Middle frontal gyrus (tissue), 1 donor: ENCODE measurements around the gene RHBDL1.

ENCODE experiments used
- DNase-seq: peaks from one replicate; pipeline ENCODE4 v3.0.0-alpha.2; 2015; ENCODE audit warnings: low spot score; ENCODE audit errors: extremely low spot score

RHBDL1 gene

DNA sequence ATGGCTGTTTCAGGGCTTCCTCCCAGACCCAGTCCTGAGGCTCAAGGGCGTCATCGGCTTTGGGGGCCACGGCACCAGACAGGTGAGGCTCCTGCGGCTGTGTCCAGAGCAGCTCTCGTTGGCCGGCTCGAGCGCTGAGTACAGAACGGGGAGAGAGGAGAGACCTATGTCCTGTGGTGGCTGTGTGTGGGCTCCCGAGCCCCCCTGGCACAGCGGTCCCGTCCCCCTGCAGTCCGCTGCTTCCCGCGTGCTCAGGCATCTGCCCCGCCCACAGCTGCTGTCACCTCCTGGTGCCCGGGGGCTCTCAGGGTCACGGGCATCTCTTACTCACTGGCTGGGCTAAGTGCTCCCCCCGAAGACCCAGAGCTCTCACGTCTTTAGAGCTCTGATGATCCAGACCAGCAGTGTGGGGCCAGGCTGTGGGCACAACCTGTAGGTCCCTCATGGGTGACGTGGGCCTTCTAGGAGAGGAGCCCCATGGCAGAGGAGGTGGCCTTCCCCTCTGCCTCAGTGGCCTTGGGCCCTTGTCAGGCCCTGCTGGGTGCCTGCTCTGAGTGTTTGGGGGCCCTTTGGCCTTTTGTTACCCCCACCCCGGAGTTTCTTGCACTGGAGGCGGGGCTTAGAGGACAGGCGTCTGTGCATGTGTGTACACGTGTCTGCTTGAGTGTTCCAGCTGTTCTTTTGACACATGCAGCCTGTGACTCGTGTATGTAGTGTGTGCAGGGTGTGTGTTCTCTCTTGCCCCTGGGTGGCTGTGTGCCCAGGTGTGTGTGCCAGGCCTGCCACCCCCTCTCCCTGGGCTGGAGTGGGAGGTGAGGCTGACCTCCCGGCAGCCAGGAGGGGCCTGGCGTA lies 22.8 kb upstream of the RHBDL1 start:
- no peak for DNase-seq

DNA sequence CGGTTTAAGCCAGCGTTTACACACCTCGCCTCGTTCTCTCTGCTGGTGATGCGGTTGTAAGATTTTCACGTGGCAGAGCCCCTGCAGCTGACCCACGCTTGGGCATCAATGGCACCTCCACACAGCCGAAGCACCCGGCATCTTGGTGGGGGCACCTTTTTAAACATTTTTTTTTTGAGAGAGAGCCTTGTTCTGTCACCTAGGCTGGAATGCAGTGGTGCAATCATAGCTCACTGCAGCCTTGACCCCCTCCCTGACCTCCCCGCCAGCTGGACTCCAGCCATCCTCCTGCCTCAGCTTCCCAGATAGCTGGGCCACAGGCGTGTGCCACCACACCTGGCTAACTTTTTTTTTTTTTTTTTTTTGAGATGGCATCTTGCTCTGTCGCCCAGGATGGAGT lies 21.4 kb upstream of the RHBDL1 start:
- DNase-seq, result no peak

DNA sequence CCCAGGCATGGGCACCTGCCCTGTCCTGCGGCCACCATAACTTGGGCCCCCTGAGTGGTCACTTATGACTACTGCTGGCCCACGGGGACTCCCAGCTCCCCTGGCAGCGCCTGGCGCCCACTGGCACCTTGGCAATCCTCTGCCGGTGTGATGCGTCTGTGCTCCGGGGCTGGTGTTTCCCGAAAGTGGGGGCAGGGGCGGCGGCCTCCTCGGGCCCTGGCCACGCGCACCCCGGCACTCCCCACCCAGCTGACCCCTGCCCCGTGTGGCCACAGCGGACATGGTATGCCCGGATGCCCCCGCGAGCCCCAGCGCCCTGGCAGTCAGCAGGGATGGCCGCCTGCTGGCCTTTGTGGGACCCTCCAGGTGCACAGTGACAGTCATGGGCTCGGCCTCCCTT lies 18.0 kb upstream of the RHBDL1 start:
- DNase-seq, result no peak

DNA sequence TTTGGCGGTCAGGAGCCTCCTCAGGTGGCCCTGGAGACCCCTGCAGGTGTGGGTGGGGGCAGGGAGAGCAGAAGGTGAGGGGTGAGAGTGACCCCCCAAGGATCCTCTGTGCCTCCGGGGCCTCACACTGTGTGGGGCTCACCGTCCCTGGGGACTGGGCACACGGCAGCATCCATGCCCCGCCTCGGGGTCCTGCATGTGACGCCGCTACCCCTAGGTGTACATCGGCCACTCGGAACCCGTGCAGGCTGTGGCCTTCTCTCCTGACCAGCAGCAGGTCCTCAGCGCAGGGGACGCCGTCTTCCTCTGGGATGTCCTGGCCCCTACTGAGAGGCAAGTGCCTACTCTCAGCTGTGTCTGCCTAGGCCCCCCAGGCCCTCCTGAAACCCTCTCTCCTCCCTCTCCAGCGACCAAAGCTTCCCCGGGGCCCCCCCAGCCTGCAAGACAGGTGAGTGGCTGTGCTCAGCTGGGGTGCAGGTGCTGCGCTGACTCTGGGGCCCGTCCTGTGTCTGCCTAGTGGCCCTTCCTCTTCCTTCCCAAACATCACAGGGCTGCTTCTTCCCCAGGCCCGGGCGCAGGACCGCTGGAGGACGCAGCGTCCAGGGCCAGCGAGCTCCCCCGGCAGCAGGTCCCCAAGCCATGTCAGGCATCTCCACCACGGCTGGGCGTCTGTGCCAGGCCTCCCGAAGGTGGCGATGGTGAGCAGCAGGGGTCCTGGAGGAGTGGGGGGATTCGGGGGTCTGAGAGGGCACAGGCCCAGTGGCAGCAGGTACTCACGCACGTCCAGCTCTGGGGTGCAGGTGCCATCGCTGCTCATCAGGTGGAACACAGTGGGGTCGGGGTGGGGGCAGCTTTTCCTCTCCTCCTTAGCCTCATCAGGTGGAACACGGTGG lies 16.5 kb upstream of the RHBDL1 start:
- no peak for DNase-seq

DNA sequence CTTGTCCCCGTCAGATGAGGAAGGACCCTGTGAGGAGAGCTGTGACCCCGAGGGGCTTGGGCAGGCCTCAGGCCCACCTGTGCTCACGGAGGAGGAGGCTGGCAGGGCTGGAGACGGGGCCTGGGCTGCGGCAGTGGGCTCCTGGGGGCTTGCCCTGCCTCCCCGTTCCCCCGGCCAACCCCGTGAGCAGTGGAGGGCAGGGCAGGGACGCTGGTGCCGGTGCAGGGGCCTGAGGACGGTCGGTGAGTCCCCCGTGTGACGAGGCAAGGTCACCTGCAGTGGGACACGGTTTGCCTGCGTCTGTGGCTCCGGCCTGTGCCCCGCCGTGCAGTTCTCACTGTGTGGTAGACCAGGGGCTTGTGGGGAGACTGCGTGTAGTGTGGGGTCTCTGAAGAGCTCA lies 15.9 kb upstream of the RHBDL1 start:
- no peak for DNase-seq

DNA sequence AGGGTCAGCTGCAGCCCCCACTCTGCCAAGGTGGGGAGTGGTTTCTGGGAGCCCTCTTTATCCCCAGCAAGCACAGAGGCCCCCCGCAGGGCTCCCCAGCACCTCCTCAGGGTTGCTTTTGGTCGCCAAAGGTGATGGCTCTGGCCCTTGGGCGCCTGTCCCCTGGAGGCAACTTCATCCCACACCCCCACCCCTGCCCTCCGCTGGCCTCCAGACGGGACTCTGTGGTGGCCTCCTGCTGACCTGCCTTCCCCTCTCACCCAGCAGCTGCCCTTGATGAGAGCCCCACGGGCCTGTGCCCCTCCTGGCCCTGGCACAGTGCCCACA lies 15.4 kb upstream of the RHBDL1 start:
- no peak for DNase-seq

DNA sequence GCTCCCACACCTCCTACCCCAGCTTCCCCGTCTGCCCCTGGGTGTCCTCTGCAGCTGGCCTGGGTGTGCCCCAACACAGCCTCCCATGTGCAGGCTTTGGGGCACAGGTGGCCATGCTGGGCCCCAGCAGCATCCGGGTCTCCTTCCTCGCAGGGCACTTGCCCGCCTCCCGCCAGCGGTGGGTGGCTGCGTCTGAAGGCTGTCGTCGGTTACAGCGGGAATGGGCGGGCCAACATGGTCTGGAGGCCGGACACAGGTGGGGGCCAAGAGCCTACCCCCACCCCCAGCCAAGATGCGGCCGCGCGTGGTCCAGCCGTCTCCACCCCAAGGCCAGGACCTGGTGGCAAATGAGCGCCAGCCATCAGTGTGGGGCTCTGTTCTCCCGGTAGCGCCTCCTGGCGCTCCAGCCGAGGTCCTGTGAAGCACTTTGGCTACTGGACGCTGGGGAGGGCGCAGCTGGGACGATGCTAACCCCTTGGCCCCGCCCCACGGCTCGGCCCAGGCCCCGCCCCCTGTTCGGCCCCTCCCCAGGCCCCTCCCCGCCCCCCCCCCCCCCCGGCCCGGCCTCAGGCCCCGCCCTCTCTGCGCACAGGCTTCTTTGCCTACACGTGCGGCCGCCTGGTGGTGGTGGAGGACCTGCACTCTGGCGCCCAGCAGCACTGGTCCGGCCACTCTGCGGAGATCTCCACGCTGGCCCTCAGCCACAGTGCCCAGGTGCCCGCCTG lies 14.8 kb upstream of the RHBDL1 start:
- DNase-seq, result peak; percentile 44

DNA sequence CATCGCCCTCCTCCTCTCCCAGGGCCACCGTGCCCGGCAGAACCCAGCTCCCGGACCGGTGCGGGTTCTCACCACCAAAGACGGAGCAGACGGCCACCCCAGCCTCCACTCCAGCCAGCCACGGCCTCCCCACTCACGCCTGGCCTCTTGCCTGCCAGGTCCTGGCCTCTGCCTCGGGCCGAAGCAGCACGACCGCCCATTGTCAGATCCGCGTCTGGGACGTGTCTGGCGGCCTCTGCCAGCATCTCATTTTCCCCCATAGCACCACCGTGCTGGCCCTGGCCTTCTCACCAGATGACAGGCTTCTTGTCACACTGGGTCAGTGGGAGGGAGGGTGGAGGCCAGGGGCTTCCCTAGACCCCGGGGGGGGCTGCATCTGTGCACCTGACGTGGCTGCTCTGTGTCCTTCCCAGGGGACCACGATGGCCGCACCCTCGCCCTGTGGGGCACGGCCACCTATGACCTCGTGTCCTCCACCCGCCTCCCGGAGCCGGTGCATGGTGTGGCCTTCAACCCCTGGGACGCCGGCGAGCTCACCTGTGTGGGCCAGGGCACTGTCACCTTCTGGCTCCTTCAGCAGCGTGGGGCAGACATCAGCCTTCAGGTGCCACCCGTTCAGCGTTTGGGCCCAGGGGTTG lies 14.2 kb upstream of the RHBDL1 start:
- DNase-seq, result no peak

DNA sequence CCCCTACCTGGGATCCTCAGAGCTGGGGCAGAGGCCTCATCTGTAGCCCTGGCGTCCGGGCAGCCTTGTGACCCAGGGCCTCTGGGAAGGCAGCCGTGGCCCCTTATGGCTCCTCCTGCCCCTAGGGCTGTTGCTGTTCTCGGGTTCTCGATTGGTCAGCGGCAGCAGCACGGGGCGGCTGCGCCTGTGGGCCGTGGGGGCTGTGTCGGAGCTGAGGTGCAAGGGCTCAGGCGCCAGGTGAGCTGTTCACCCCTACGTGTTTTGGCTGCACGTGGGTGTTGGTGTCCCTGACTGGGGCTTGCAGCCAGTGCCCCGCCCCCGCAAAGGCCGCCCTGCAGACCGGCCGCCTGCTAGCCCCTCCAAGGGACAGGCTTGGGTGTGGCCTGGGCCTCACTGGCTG lies 13.4 kb upstream of the RHBDL1 start:
- no peak for DNase-seq

DNA sequence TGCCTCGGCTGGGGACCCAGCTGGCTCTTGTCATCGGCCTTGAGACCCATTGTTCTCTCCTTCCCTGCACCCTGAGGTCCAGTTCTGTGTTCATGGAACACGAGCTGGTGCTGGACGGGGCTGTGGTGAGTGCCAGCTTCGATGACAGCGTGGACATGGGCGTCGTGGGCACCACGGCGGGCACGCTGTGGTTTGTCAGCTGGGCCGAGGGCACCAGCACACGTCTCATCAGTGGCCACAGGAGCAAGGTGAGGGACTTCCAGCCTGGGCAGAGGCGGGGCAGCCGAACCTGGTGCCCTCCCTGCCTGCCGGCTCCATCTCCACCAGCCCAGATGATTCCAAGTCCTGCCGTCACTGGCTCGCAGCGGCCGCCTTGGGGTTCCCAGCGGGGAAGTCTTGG lies 12.9 kb upstream of the RHBDL1 start:
- no peak for DNase-seq

DNA sequence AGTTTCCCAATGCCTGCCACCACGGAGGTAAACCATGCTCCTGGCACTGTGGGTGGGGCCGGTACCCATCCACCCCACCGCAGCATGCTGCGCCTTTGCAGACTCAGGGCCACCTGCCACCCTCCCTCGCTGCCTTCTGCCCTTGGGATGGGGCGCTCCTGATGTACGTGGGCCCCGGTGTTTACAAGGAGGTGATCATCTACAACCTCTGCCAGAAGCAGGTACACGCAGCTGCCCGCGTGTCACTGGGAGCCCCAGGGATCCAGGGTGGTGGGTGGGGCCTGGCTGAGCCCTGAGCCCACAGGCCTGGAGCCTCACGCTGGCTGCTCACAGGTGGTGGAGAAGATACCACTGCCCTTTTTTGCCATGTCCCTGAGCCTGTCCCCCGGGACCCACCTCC lies 8.9 kb upstream of the RHBDL1 start:
- DNase-seq, result no peak

DNA sequence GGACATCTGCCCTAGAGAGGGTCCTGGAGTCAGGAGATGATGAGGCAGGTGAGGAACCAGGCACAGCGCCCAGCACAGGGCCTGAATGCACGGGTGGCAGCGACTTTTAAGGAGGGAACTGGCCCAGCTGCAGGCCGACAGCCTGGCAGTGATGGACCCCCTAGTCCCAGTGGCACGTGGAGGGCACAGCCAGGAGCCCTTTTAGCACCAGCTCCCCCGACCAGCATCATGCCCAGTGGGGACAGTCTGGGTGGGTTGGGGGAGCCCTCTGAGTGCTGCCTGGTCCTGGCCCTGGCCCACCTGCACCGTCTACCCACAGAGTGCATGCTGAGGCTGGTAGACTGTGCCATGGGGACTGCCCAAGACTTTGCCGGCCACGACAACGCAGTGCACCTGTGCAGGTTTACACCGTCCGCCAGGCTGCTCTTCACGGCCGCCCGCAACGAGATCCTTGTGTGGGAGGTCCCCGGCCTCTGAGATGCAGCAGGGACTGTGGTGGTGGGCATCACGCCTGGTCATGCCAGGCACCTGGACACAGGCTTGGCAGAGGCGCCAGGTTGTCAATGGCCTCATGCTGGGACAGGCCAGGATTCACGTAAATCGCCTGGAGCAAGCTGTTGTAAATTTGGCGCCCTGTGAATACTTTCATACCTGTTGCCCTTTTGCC lies 8.2 kb upstream of the RHBDL1 start:
- DNase-seq, result no peak

DNA sequence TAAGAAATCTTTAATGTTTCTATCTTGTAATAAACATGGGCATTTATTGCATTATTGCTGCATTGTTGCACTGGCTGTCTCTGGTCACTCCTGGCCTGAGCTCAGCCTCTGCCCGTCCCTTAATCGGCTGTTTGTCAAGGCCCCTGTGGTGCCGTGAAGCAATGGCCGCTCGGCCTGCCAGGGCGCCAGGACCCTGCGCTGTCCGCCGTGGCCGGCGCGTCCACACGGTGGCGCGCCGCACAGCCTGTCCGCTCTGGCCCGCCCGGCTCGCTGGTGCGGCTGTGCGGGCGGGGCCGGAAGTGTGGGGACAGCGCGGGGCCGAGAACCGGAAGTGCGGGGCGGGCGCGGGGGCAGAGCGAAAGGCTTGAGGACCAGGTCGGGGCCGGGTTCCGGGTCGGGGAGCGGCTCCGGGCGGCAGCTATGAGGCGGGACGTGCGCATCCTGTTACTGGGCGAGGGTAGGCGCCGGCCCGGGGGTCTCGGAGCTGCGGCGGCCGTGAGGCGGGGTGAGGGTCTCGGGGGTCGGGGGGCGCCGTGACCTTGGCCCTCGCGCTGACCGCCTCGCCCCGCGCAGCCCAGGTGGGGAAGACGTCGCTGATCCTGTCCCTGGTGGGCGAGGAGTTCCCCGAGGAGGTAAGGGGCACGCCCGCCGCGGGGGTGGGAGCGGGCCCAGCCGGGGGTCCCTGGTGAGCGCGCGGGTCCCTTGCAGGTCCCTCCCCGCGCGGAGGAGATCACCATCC lies 7.5 kb upstream of the RHBDL1 start, which contains the start of gene RHOT2:
TSS of gene RHOT2 (plus strand) at position 353 of the 739 bp plus-strand sequence. CDS start at position 421, 68 bp downstream.
- DNase-seq, result peak; percentile 90

DNA sequence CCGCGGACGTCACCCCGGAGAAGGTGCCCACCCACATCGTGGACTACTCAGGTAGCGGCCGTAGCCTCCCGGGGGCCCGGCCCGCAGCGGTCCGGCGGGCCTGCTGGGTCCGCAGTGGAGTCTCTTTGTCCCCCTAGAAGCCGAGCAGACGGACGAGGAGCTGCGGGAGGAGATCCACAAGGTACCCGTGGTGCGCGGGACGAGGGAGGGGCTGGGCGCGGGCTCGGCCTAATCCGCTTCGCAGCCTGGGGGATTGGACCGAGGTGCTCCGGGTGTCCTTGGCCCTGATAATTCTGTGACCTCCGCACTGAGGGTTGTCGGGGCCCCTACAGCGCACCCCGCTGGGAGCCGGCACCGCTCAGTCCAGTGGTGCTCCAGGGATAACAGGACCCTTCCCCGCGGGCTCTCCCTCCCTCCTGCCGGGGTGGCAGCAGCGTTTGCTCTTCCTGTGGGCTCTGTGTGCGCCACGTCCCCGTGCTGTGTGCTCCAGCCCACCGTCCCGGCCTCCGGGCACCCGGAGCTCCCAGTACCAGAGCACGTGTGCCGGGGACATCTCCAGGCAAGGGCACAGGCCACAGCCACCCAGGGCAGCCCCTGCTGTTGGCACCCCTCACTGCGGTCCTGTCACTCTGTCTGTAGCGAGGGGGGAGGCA lies 6.8 kb upstream of the RHBDL1 start:
- no peak for DNase-seq

DNA sequence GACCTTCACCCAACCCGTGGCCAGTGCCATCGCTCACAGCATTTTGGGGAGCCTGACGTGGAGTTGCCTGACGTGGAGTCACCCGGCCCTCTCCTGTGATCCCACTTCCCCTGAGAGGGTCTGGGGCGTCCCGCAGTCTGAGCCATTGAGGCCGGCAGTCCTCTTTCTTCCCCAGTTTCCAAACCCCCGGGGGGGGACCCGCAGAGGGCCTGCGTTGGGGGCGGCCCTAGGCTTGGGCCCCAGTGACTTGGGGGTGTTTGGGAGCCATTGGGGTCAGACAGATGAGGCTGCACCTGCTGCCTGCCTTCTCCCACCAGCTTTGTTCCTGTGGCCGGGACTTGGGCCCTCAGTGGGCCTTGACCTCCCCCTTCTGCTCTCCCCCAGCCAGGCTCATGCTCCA lies 5.8 kb upstream of the RHBDL1 start:
- DNase-seq, result no peak

DNA sequence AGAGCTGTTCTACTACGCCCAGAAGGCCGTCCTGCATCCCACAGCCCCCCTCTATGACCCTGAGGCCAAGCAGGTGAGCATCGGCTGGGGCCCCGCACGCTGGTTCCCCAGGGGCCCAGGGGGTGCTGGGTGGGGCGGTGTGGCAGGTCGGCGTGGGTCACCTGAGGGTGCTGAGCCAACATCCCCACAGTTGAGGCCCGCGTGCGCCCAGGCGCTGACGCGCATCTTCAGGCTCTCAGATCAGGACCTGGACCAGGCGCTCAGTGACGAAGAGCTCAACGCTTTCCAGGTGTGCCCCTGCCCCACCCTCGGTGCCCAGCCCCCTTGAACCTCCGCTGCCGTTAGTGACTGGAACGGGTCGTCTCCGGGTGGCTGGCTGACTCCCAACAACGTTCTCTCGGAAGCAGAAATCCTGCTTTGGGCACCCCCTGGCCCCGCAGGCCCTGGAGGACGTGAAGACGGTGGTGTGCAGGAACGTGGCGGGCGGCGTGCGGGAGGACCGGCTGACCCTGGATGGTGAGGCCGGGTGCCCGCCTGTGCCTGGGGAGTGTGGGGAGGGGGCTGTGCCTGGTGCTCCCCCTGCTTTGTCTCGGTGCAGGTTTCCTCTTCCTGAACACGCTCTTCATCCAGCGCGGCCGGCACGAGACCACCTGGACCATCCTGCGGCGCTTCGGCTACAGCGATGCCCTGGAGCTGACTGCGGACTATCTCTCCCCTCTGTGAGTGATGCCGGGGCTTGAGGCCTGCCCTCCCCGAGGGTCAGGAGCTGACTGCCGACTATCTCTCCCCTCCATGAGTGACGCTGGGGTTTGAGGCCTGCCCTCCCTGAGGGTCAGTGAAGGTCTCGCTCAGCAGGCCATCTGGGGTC lies 4.8 kb upstream of the RHBDL1 start:
- DNase-seq, result no peak

DNA sequence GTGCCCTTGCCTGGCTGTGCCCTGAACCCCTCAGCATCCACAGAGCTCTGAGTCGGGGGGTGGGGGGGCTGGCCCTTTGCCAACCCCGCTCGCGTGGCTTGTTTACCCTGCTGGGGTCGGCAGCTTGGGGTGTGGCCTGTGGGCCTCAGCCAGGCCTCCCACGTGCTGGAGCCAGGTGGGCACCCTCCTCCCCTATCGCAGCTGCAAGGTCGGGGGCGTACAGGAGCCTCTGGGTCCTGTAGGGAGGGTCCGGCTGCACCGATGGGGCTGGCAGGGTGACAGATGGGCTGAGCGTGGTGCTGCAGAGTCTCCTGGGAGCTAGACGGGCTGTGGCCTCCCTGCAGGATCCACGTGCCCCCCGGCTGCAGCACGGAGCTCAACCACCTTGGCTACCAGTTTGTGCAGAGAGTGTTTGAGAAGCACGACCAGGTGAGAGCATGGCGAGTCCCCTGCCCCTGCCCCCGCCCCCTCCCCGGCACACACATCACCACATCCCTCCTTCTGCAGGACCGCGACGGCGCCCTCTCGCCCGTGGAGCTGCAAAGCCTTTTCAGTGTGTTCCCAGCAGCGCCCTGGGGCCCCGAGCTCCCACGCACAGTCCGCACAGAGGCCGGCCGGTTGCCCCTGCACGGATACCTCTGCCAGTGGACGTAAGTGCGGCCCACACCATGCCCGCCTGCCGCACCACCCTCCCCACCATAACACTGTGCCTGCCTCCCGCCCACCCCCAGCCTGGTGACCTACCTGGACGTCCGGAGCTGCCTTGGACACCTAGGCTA lies 3.9 kb upstream of the RHBDL1 start:
- DNase-seq, result no peak

DNA sequence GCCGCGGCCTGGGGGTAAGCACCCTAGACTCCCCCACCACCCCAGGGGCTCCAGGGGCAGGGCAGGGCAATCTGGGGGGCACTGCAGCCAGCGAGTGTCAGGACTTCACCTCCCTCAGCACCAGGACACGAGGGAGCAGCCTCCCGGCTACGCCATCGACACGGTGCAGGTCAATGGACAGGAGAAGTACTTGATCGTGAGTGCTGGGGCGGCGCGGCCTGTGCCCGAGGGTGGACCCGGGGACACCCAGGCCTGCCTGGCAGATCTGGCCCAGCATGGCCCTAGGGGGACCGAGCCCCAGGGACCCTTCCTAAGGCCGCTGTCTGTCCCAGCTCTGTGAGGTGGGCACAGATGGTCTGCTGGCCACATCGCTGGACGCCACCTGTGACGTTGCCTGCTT lies 3.1 kb upstream of the RHBDL1 start:
- no peak for DNase-seq
